A673 (cell line): ENCODE measurements around the gene AKAP6. TPM values are rescaled to one million over a fixed set of nuclear protein-coding genes. Genes with fewer than 3 reads are reported as not detected.

Experiments
- BruUV-seq: library from RNA; stranded (reverse); fragments of 400-500 nt; replicated peaks from 2 replicates; lab custom pipeline; 2021; lab: Mats Ljungman, UMichigan
- CTCF ChIA-PET: fragments of 300-600 bp; sonication (Branson Sonifier 250); formaldehyde crosslinking; loops from one replicate; lab custom pipeline; 2022; ENCODE audit warnings: antibody characterized with exemption; lab: Charles Lee
- POLR2A ChIA-PET: fragments of 300-600 bp; sonication (Branson Sonifier 250); formaldehyde crosslinking; loops from one replicate; lab custom pipeline; 2022; ENCODE audit warnings: antibody characterized with exemption; ENCODE audit not compliant: low non-redundant PET; lab: Charles Lee
- DNase-seq: peaks from one replicate; pipeline ENCODE4 v3.0.0-alpha.2; 2015; ENCODE audit warnings: low spot score
- H3K27ac ChIP-seq: fragments of 200-600 bp; sonication (generic); 2 replicates; pipeline ENCODE4 v1.5.1; 2016; ENCODE audit warnings: mixed run types, low read depth, mild to moderate bottlenecking, mixed read lengths, antibody characterized with exemption, low read length; ENCODE audit not compliant: poor library complexity, severe bottlenecking
- H3K27me3 ChIP-seq: fragments of 200-600 bp; sonication (generic); replicated peaks from 2 replicates; pipeline ENCODE4 v1.6.1; 2017; ENCODE audit warnings: mixed run types, low read depth, mild to moderate bottlenecking, mixed read lengths, antibody characterized with exemption, low read length; ENCODE audit not compliant: insufficient read depth, poor library complexity
- H3K36me3 ChIP-seq: fragments of 200-600 bp; sonication (generic); 2 replicates; pipeline ENCODE4 v1.6.1; 2016; ENCODE audit warnings: mixed run types, mild to moderate bottlenecking, mixed read lengths, antibody characterized with exemption, low read length; ENCODE audit not compliant: insufficient read depth, poor library complexity, severe bottlenecking
- H3K4me1 ChIP-seq: fragments of 200-600 bp; sonication (generic); 2 replicates; pipeline ENCODE4 v1.6.1; 2017; ENCODE audit warnings: mixed run types, mild to moderate bottlenecking, mixed read lengths, antibody characterized with exemption, low read length; ENCODE audit not compliant: insufficient read depth, poor library complexity, severe bottlenecking
- H3K4me3 ChIP-seq: fragments of 200-600 bp; sonication (generic); 2 replicates; pipeline ENCODE4 v1.5.1; 2016; ENCODE audit warnings: low read depth, mixed run types, mild to moderate bottlenecking, mixed read lengths, low read length; ENCODE audit not compliant: poor library complexity, severe bottlenecking
- H3K9me3 ChIP-seq: fragments of 200-600 bp; sonication (generic); 2 replicates; pipeline ENCODE4 v1.6.1; 2016; ENCODE audit warnings: mixed run types, low read depth, mild to moderate bottlenecking, mixed read lengths, antibody characterized with exemption, low read length; ENCODE audit not compliant: poor library complexity, severe bottlenecking
- EZH2 ChIP-seq: fragments of 200-600 bp; sonication (generic); IDR thresholded peaks from 2 replicates; pipeline ENCODE4 v1.6.1; 2017; ENCODE audit warnings: borderline replicate concordance, low read depth, mild to moderate bottlenecking, mixed read lengths, antibody characterized with exemption, low read length; ENCODE audit not compliant: poor library complexity, severe bottlenecking
- intact Hi-C: fragments of 100-400 bp; cut with micrococcal nuclease; formaldehyde crosslinking; loops from one replicate; pipeline ENCODE4 v1.10.0; 2022; ENCODE audit not compliant: unreplicated experiment
- total RNA-seq: library from RNA; stranded (reverse); gene quantifications from 2 replicates; pipeline ENCODE4 v1.2.3, GENCODE V29; 2021
- TF ChIP-seq, protein P1 (sequence below): fragments of 300-800, 200-600 bp; sonication (generic); conservative IDR thresholded peaks from 2 replicates; pipeline ENCODE4 v1.5.1; 2017; ENCODE audit warnings: low read depth, mild to moderate bottlenecking, antibody characterized with exemption, low read length, moderate library complexity, mixed read lengths

AKAP6 gene
- total RNA-seq, 1 experiment from 2014 or later, result 0.73 TPM

DNA sequence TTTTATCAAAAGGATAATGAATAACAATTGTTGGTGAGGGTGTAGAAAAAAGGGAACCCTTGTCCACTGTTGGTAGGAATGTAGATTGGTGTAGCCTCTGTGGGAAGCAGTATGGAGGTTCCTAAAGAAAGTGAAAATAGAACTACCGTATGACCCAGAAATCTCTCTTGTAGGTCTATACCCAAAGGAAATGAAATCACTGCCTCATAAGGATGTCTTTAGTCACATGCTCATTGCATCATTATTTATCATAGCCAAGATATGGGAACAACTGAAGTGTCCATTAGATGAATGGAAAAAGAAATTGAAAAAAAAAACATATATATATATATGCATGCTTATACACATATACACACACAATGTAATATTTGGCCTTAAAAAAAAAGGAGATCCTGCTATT, 450.7 kb downstream of the AKAP6 start:
- no peaks in the 10 kb centered on the region for H3K4me1 ChIP-seq

DNA sequence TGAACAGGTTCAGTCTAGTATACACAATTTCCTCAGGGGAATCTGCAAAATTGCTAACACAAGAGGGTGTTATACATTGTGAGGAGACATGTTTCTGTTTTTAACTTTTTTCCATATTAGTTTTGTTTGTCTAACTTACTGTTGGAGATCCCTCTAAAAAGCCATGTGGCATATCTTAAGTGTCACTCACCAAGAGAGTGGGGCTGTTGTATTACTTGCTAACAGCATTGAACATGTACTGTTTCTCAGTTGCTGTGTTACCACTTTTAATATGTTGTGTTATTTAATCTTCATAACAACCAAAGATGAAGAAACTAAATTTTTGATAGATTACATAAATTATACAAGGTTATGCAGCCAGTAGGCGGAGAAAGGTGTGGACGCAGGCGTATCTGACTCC, 455.3 kb downstream of the AKAP6 start:
- ChIA-PET POLR2A (no interaction called here), CTCF (no interaction called here)
- BruUV-seq, result no TSS peak
- TF ChIP-seq, protein P1, sequence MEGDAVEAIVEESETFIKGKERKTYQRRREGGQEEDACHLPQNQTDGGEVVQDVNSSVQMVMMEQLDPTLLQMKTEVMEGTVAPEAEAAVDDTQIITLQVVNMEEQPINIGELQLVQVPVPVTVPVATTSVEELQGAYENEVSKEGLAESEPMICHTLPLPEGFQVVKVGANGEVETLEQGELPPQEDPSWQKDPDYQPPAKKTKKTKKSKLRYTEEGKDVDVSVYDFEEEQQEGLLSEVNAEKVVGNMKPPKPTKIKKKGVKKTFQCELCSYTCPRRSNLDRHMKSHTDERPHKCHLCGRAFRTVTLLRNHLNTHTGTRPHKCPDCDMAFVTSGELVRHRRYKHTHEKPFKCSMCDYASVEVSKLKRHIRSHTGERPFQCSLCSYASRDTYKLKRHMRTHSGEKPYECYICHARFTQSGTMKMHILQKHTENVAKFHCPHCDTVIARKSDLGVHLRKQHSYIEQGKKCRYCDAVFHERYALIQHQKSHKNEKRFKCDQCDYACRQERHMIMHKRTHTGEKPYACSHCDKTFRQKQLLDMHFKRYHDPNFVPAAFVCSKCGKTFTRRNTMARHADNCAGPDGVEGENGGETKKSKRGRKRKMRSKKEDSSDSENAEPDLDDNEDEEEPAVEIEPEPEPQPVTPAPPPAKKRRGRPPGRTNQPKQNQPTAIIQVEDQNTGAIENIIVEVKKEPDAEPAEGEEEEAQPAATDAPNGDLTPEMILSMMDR, result no peak
- no peak for TF ChIP-seq EZH2
- no peaks in the 10 kb centered on the region for H3K9me3 ChIP-seq
- no peaks in the 10 kb centered on the region for H3K27me3 ChIP-seq
- H3K4me3 ChIP-seq, result no peak overlapping the region
- no peak for DNase-seq
- no peak overlapping the region for H3K27ac ChIP-seq
- H3K36me3 ChIP-seq, result no peaks in the 10 kb centered on the region
- intact Hi-C loops, result no loop called here
- no peaks in the 10 kb centered on the region for H3K4me1 ChIP-seq

More for the DNA sequence above, 450.7 kb downstream of the AKAP6 start:
- ChIA-PET CTCF (interaction anchor here (0.6 kb wide), 2 partner anchors 168 to 501 kb away, joined by 4 read pairs; no protein-coding TSS in a partner anchor), POLR2A (interaction anchor here (0.6 kb wide), 1 partner anchor 111 kb away, joined by 5 read pairs; no protein-coding TSS in a partner anchor)
- H3K4me3 ChIP-seq, result no peak overlapping the region
- TF ChIP-seq, protein P1, result no peak
- no peak for TF ChIP-seq EZH2
- H3K9me3 ChIP-seq, result no peaks in the 10 kb centered on the region
- BruUV-seq, result no TSS peak
- H3K27ac ChIP-seq, result no peak overlapping the region
- DNase-seq, result no peak
- intact Hi-C loops, result no loop called here
- H3K36me3 ChIP-seq, result no peaks in the 10 kb centered on the region
- no peaks in the 10 kb centered on the region for H3K27me3 ChIP-seq

DNA sequence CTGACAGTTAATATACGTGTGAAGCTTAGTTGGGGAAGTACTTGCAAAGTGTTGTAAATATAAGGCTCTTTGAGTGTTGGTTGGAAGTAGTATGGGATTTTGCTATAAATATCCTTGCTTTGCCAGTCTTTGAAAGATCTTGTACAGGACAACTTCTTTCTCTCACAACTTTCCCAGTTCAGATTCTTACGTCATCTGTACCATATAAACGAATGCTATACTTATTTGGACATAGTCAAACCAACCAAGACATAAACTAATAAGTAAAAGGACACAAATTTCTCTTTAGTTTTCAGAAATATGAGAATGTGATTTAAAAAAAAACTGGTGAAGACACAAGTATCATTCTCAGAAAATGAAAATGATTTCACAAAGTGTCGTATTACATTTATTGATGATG, 456.5 kb downstream of the AKAP6 start:
- Histone ChIP-seq H3K9me3 (no peaks in the 10 kb centered on the region), H3K36me3 (no peaks in the 10 kb centered on the region), H3K4me1 (no peaks in the 10 kb centered on the region), H3K4me3 (no peak overlapping the region), H3K27ac (no peak overlapping the region), H3K27me3 (no peaks in the 10 kb centered on the region)
- no TSS peak for BruUV-seq
- TF ChIP-seq EZH2, result no peak
- TF ChIP-seq, protein P1, result no peak
- intact Hi-C loops, result no loop called here
- ChIA-PET POLR2A (no interaction called here), CTCF (no interaction called here)
- DNase-seq, result no peak
